Renal cortex interstitium (tissue), 15 donors: ENCODE data around the gene FOXI3. TPM values are rescaled to one million over a fixed set of nuclear protein-coding genes. Genes with fewer than 3 reads are reported as not detected.
A peak's percentile ranks its signal among the peaks of the same experiment; 100 is the strongest.

Experiments used
- DNase-seq, 11 donors: peaks; one replicate each; pipeline ENCODE4 v3.0.0-alpha.2; 2013; ENCODE audit warnings: low read depth in 9 of 11, low spot score in 4 of 11; ENCODE audit errors: extremely low read depth in 1 of 11
- long read RNA-seq, 16 experiments: transcript quantifications; one replicate each; lab custom pipeline, GENCODE V29; 2026
- polyA plus RNA-seq, 3 donors: library from polyadenylated mRNA; unstranded; fragments of 120-200 nt; gene quantifications; one replicate each; pipeline ENCODE4 v1.2.1, GENCODE V29; 2013; ENCODE audit not compliant: insufficient read length in 3 of 3

FOXI3 gene
- polyA plus RNA-seq, result under 1 TPM; 0.11 to 0.17 (median 0.12) TPM
- long read RNA-seq, donor 1, result 0 reads
- long read RNA-seq, donor 2, result 0 reads
- long read RNA-seq, donor 3, result 0 reads
- long read RNA-seq, donor 4, result 0 reads
- long read RNA-seq, donor 5, result 0 reads
- long read RNA-seq, donor 6, result 0 reads
- long read RNA-seq, donor 7, result 0 reads
- long read RNA-seq, donor 8, result 0 reads
- long read RNA-seq, donor 9, result 0 reads
- long read RNA-seq, donor 10, result 0 reads
- long read RNA-seq, donor 11, result 0 reads
- long read RNA-seq, donor 12, result 0 reads
- long read RNA-seq, donor 13, result 0 reads
- long read RNA-seq, donor 14, result 0 reads
- long read RNA-seq, donor 15, result 0 reads
- long read RNA-seq, donor 16, result 0 reads

- no peak for DNase-seq
These were observed at the start of gene FOXI3 for GRCh38 chr2:88452565-88452905. TSS of gene FOXI3 (minus strand) at chr2:88452693. CDS start at chr2:88452535, 158 bp downstream.

DNA sequence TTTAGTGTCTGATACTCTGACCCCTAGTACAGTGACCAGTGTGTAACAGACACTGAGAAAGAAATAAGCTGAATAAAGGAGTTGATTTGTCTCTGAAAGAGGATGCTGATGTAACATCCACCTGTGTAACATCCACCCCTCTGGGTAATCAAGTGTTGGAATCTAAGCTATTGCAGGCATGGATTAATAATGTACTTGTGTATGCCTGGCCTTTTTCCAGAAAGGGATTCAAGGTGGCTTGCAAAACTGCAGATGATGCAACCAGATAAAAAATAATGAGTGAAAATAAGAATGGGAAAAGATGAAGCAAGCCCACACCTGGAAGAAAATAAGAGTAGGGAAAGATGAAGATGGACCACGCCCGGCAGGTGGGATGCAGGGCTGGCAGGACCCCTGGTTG is 48.2 kb upstream of the FOXI3 start:
- no peak for DNase-seq

- no peak for DNase-seq
These were observed 46.7 kb upstream of the FOXI3 start for GRCh38 chr2:88499204-88499603.

DNA sequence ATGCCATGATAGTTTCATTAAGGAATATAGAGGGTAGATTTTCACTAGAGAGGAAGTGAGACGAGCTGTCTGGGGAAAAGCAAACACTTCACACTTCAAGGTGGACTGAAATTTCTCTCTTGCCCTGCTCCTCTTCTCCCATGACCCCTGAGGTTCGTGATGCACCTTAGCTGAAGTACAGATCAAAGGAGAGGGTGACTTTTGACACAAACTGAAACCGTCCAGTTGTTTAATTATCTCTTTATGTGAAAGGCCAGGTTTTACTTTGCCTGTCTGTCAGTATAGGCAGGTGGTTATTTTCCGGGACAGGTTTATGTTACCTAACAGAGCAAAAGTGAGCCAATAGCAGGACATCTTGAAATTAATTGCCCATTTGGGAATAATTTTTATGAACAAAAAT is 41.0 kb upstream of the FOXI3 start:
- no peak for DNase-seq

- no peak for DNase-seq
These were observed 39.5 kb upstream of the FOXI3 start for GRCh38 chr2:88492002-88492401.

DNA sequence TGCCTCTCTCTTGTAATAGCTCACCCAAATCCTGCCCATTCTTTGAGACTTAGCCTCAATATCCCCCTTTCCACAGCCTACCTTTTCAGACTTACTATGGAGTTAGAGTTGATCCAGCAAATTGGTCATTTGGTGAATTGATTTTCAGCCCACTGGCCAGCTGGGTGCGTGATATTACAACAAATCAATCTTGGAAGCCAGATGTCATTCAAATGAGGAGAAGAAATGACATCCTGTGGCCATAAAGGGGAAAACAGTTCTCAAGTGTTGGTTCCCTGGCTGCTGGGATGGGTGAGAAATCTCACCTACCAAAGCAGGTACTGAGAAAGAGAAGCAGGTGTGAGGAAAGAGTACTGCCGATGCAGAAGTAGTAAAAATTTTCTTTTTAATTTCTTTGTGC is 36.7 kb upstream of the FOXI3 start:
- DNase-seq, result no peak

- DNase-seq, result no peak
These were observed 30.7 kb upstream of the FOXI3 start for GRCh38 chr2:88483200-88483599.

GRCh38 chr2:88481691-88482336 is 29.3 kb upstream of the FOXI3 start:
- peak in 5 of 11 donors; percentile 1 to 34 (median 13) for DNase-seq

DNA sequence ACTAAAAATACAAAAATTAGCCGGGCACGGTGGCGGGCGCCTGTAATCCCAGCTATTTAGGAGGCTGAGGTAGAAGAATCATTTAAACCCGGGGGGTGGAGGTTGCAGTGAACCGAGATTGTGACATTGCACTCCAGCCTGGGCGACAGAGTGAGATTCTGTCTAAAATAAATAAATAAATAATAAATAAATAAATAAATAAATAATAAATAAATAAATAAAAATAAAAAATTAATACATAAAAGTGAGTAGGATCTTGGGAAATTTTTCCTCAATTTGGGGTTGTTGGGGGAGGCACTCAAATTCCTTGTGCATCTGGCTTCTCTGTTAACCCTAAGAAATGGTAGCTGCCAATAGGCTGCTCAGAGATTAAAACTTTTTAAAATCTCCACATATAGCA is 20.3 kb upstream of the FOXI3 start:
- DNase-seq, result no peak

DNA sequence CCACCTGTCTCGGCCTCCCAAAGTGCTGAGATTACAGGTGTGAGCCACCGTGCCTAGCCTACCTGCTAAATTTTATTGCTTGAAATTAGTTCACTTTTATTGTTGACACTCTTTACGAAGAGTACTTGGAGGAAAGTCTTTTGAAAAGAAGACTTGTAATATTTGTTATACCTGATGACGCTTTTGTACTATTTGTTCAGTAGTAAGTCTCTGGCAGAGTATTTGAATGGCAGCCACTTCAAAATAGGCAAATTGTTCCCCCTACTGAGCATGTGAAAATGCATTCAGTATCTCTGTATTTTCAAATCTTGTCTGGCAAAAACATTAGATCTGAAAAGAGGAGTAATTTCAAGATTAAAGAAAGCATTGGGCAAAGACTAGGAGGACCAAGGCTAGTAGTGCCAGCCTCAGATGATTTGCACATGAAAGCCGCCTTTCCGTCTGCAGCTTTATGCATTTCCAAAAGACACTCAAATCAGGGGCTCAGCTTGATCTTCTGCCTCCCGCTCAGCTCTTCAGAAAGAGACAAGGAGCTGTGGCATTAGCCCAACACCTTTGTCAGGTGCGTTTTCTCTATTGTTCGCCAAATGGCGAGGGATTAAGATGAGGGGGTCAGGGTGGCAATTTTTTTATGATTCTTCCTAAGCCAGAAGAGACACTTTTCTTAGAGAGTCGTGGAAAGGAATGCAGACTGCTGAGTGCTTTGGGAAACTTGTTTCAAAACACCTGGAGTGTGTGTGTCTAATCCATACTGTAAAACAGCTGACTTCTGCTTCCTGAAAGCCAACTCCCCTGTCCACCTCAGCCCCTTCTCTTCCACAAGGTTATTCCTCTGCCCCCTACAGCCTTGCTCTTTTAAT is 18.8 kb upstream of the FOXI3 start:
- DNase-seq, result no peak

DNA sequence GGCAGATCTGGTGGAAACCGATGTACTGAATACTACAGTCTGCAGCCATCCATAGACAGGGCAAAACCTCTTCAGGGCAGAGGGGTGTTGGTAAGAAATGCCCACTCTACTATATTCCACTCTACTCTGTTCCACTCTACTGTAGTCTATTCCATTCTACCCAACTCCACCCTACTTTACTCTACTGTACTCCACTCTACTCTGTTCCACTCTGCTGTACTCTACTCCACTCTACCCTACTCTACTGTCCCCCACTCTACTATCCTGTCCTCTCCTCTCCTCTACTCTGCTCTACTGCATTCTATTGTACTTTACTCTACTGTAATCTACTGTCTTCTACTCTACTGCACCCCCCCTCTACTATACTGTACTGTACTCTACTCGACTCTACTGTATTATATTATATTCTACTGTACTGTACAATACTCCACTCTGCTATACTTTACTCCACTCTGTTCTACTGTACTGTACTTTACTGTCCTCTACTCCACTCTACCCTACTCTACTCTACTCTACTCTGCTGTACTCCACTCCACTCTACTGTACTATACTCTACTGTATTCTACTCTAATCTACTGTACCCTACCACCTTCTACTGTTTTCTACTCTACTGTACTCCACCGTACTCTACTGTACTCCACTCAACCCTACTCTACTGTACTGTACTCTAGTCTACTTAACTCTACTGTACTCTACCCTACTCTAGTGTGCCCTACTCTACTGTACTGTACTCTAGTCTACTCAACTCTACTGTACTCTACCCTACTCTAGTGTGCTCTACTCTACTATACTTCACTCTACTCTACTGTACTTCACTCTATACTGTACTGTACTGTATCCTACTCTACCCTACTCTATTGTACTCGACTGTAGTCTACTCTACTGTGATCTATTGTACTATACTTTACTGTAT is 17.0 kb upstream of the FOXI3 start:
- no peak for DNase-seq

- no peak for DNase-seq
These were observed 11.7 kb upstream of the FOXI3 start for GRCh38 chr2:88464153-88464552.

- DNase-seq, result no peak
These were observed 6.1 kb upstream of the FOXI3 start for GRCh38 chr2:88458633-88459032.

GRCh38 chr2:88452980-88453582 is 588 bp upstream of the FOXI3 start:
- DNase-seq, result peak in 3 of 11 donors; percentile 10 to 49 (median 44)

DNA sequence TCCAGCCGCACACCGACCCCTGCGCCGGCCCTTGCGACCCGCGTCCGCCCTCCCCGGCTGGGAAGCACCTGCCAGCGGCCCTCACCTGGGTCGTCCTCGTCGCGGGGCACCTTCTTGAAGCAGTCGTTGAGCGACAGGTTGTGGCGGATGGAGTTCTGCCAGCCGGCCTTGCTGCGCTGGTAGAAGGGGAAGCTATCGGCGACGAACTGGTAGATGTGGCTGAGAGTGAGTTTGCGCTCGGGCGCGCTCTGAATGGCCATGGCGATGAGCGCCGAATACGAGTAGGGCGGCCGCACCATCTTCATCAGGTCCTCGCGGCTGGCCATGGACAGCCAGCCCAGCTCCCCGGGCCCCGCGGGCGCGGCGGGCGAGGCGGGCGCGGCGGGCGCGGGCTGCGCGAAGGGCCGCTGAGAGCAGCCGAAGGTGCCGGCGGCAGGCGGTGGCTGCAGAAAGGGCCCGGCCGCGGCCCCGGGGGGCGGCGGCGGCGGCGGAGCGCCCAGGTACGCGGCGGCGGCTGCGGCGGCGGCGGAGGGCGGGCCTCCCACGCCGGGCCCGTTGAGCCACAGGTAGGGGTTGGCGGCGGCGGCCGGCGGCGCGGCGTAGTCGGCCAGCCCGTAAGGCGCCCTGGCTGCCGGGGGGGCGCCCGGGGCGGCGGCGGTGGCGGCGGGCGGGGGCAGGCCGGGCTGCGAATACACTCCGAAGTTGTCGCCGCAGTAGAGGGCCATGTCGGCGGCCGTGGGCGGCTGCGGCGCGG is 505 bp downstream of the FOXI3 start:
- peak in 1 of 11 donors; percentile 6 for DNase-seq

- no peak for DNase-seq
These were observed 1.3 kb downstream of the FOXI3 start for GRCh38 chr2:88450925-88451810.

- no peak for DNase-seq
These were observed 2.3 kb downstream of the FOXI3 start for GRCh38 chr2:88450186-88450585.
